ENCODE results near the gene XPNPEP3. TPM values are rescaled to one million over a fixed set of nuclear protein-coding genes. Genes with fewer than 3 reads are reported as not detected.

The XPNPEP3 gene
- total RNA-seq, 3 donors from 2014 or later, result 9.8 to 21.7 (median 14.6) TPM

DNA sequence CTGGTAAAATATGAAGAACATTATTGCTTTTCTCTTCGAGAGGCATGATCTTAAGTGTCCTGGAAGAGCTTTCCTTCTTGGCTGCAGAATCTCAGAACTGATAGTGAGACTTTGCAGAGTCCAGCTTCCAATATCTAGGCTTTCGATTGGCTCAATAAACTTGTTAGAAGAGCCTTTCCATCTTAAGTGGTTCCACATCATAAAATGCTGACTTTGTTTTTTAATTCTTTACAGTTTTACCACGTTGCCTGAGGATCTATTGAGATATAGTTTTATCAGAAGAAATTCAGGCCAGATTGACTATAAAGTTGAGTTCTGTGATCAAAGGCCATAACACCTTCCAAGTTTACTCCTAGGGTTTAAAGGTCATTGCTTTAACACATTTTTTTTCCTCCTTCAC is 20.5 kb downstream of the XPNPEP3 start:
- intact Hi-C loops (cut with DNase I, micrococcal nuclease), result no loop called here
- H3K4me3 ChIP-seq, result no peak overlapping the region
- H3K36me3 ChIP-seq (ENCODE audit: low read depth), result no peaks in the 10 kb centered on the region
- DNase-seq (no peak), ATAC-seq (peak; percentile 90)
- no peak for TF ChIP-seq CTCF (IDR thresholded peaks at IDR 0.05)
- H3K4me1 ChIP-seq (ENCODE audit: low read depth), result no peaks in the 10 kb centered on the region
- H3K9me3 ChIP-seq, result no peaks in the 10 kb centered on the region

- no peak for DNase-seq
- Histone ChIP-seq H3K4me1 (ENCODE audit: low read depth) (no peaks in the 10 kb centered on the region), H3K4me3 (no peak overlapping the region), H3K9me3 (no peaks in the 10 kb centered on the region), H3K36me3 (ENCODE audit: low read depth) (no peaks in the 10 kb centered on the region)
- intact Hi-C loops (cut with DNase I, micrococcal nuclease), result no loop called here
- TF ChIP-seq CTCF (IDR thresholded peaks at IDR 0.05), result no peak
- ATAC-seq, result no peak
These were observed 22.0 kb downstream of the XPNPEP3 start for GRCh38 chr22:40878922-40879321.

DNA sequence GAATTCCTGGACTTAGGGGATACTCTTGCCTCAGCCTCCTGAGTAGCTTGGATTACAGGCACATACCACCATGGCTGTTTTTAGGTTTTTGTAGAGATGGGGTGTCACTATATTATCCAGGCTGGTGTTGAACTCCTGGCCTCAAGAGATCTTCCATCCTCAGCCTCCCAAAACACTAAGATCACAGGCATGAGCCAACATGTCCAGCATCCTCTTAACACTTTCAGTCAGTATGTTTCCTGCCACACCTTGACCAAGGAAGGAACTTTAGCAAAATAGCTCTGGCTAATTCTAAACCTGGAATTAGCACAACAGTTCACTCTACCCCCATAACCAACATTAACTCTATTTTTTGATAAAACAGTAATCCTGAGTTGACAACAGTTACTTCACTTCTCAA is 32.2 kb downstream of the XPNPEP3 start:
- Histone ChIP-seq H3K9me3 (no peaks in the 10 kb centered on the region), H3K4me3 (no peak overlapping the region), H3K36me3 (ENCODE audit: low read depth) (no peaks in the 10 kb centered on the region), H3K4me1 (ENCODE audit: low read depth) (no peaks in the 10 kb centered on the region)
- no peak for TF ChIP-seq CTCF (IDR thresholded peaks at IDR 0.05)
- ATAC-seq, result no peak
- intact Hi-C loops (cut with DNase I, micrococcal nuclease), result no loop called here
- DNase-seq, result no peak

DNA sequence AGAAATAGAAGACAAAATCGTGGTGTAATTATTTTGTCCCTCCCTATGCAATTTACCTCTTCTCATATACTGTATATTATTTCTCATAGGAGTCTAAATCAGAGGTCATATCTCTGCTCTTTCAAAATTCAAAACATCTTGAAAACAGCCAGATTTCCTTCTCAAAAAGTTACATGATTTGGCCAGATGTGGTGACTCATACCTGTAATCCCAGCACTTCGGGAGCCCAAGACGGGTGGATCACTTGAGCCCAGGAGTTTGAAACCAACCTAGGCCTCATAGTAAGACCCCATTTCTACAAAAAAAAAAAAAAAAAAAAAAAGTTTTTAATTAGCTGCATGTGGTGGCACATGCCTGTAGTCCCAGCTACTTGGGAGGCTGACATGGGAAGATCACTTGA is 33.9 kb downstream of the XPNPEP3 start:
- Histone ChIP-seq H3K9me3 (no peaks in the 10 kb centered on the region), H3K36me3 (ENCODE audit: low read depth) (no peaks in the 10 kb centered on the region), H3K4me3 (no peak overlapping the region), H3K4me1 (ENCODE audit: low read depth) (no peaks in the 10 kb centered on the region)
- no peak for TF ChIP-seq CTCF (IDR thresholded peaks at IDR 0.05)
- intact Hi-C loops (cut with DNase I, micrococcal nuclease), result no loop called here
- ATAC-seq (no peak), DNase-seq (no peak)

DNA sequence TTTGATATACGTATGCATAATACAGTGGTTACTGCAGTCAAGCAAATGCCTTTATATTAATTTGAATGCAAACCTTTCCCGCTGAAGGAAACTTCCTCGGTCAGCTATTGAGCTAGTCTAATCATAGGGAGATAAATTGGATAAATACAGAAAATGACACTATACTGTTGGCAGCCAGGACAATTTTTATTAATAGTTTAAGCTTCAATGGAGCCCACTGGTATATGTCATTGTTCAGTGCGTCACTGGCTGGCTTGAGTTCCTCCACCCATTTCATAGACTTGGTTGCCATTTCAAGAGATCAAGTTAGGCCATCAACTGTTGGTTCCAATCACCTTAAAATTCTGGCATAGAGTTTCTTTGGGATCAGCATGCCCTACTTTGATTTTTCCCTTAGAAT is 37.5 kb downstream of the XPNPEP3 start:
- no peaks in the 10 kb centered on the region for H3K36me3 ChIP-seq (ENCODE audit: low read depth)

More for the DNA sequence above, 37.5 kb downstream of the XPNPEP3 start:
- Histone ChIP-seq H3K4me1 (ENCODE audit: low read depth) (no peaks in the 10 kb centered on the region), H3K4me3 (no peak overlapping the region), H3K9me3 (no peaks in the 10 kb centered on the region)
- no peak for TF ChIP-seq CTCF (IDR thresholded peaks at IDR 0.05)
- intact Hi-C loops (cut with DNase I, micrococcal nuclease), result no loop called here
- no peak for ATAC-seq
- no peak for DNase-seq
